A549 (cell line): ENCODE data around the gene ADGRE1. TPM values are rescaled to one million over a fixed set of nuclear protein-coding genes. Genes with fewer than 3 reads are reported as not detected.

ENCODE experiments used
- ATAC-seq, 2 experiments: fragments of 200-7000 bp in 1 of 2; fragments of >200 bp in 1 of 2; cut with Nextera tagmentation in 1 of 2; cut with Tn5 transposase in 1 of 2; 3 replicates each; pipeline versions ENCODE4 v1.8.0 to v1.9.1; 2018 to 2020; ENCODE audit warnings: mild to moderate bottlenecking in 1 of 2, moderate library complexity in 1 of 2
- CTCF ChIA-PET: fragments of 300-600 bp; sonication (Branson Sonifier 250); formaldehyde crosslinking; extraction: SDS; loops from one replicate; lab custom pipeline; 2021; ENCODE audit warnings: antibody characterized with exemption, inconsistent platforms; lab: Yijun Ruan, JAX
- POLR2A ChIA-PET: fragments of 350-600 bp; formaldehyde crosslinking; extraction: SDS; loops from one replicate; lab custom pipeline; 2021; ENCODE audit warnings: antibody characterized with exemption, inconsistent platforms; lab: Yijun Ruan, JAX
- DNase-seq, 2 experiments: peaks; one replicate each; pipeline versions ENCODE4 v3.0.0 to v3.0.0-alpha.2; 2011 to 2016; ENCODE audit warnings: low read depth in 1 of 2, low spot score in 1 of 2
- FAIRE-seq: peaks from 2 replicates; lab custom pipeline; 2011; peaks lifted over from hg19 to GRCh38; lab: Jason Lieb, UNC
- H3K27ac ChIP-seq, 2 experiments: fragments of >200 bp; sonication (Bioruptor Twin); formaldehyde crosslinking; 3 replicates each; pipeline ENCODE4 v1.5.1; 2016 to 2017
- H3K4me1 ChIP-seq: fragments of >200 bp; sonication (Bioruptor Twin); formaldehyde crosslinking; 3 replicates; pipeline ENCODE4 v1.6.1; 2016
- H3K4me2 ChIP-seq: fragments of >200 bp; sonication (Bioruptor Twin); formaldehyde crosslinking; 3 replicates; pipeline ENCODE4 v1.6.1; 2016
- H3K4me3 ChIP-seq: fragments of >200 bp; sonication (Bioruptor Twin); formaldehyde crosslinking; 3 replicates; pipeline ENCODE4 v1.5.1; 2016
- H3K9me3 ChIP-seq: fragments of >200 bp; sonication (Bioruptor Twin); formaldehyde crosslinking; 3 replicates; pipeline ENCODE4 v1.6.1; 2016
- CBX2 ChIP-seq: fragments of 200-600 bp; sonication (generic); IDR thresholded peaks from 2 replicates; pipeline ENCODE4 v1.6.1; 2016; ENCODE audit warnings: low read depth, mild to moderate bottlenecking, borderline replicate concordance
- CHD2 ChIP-seq: fragments of 150-350 bp; IDR thresholded peaks from 2 replicates; pipeline ENCODE4 v1.6.1; 2014; ENCODE audit warnings: low read length; ENCODE audit not compliant: partially characterized antibody
- E2F6 ChIP-seq: IDR thresholded peaks from 2 replicates; pipeline ENCODE4 v1.6.1; 2012; ENCODE audit warnings: low read depth, borderline replicate concordance
- EHMT2 ChIP-seq: fragments of 200-600 bp; sonication (generic); IDR thresholded peaks from 2 replicates; pipeline ENCODE4 v1.6.1; 2016; ENCODE audit warnings: antibody characterized with exemption, low read depth, mild to moderate bottlenecking, moderate library complexity
- ESRRA ChIP-seq: fragments of 150-350 bp; IDR thresholded peaks from 2 replicates; pipeline ENCODE4 v1.6.1; 2014; ENCODE audit warnings: mild to moderate bottlenecking, low read length, borderline replicate concordance
- FOSB ChIP-seq: fragments of 250-450 bp; sonication (Bioruptor Pico); IDR thresholded peaks from 2 replicates; pipeline ENCODE4 v1.5.0; 2020; ENCODE audit warnings: mild to moderate bottlenecking, moderate library complexity
- FOXS1 ChIP-seq: fragments of 250-450 bp; sonication (Bioruptor Pico); IDR thresholded peaks from 2 replicates; pipeline ENCODE4 v1.5.0; 2020; ENCODE audit warnings: mild to moderate bottlenecking, moderate library complexity
- GATA3 ChIP-seq: IDR thresholded peaks from 2 replicates; pipeline ENCODE4 v1.6.1; 2012; ENCODE audit warnings: borderline replicate concordance
- HES2 ChIP-seq: fragments of >200 bp; sonication (Bioruptor Twin); formaldehyde crosslinking; IDR thresholded peaks from 2 replicates; pipeline ENCODE4 v1.6.1; 2016
- HOXB13 ChIP-seq: fragments of 250-450 bp; sonication (Bioruptor Pico); IDR thresholded peaks from 2 replicates; pipeline ENCODE4 v1.5.0; 2020; ENCODE audit warnings: low read depth, mild to moderate bottlenecking, moderate library complexity
- HOXB5 ChIP-seq: fragments of 250-450 bp; sonication (Bioruptor Pico); IDR thresholded peaks from 2 replicates; pipeline ENCODE4 v1.5.0; 2020; ENCODE audit warnings: mild to moderate bottlenecking, moderate library complexity
- JUN ChIP-seq, 2 experiments: fragments of >200 bp; sonication (Bioruptor Twin); formaldehyde crosslinking; IDR thresholded peaks; 2 replicates in 1 of 2; 3 replicates in 1 of 2; pipeline ENCODE4 v1.6.1; 2016 to 2017
- JUNB ChIP-seq: fragments of >200 bp; sonication (Bioruptor Twin); formaldehyde crosslinking; IDR thresholded peaks from 2 replicates; pipeline ENCODE4 v1.6.1; 2016
- MAFK ChIP-seq: fragments of 450-650 bp; IDR thresholded peaks from 2 replicates; pipeline ENCODE4 v1.6.1; 2014; ENCODE audit not compliant: partially characterized antibody
- MYC ChIP-seq: IDR thresholded peaks from 2 replicates; pipeline ENCODE4 v1.6.1; 2012; ENCODE audit warnings: mild to moderate bottlenecking, inconsistent platforms, low read length, improper control_type of control experiment, borderline replicate concordance
- NFE2L2 ChIP-seq: fragments of 150-350 bp; conservative IDR thresholded peaks from 2 replicates; pipeline ENCODE4 v1.6.1; 2014; ENCODE audit warnings: low read length
- PBX3 ChIP-seq: IDR thresholded peaks from 2 replicates; pipeline ENCODE4 v1.6.1; 2012
- POLR2A ChIP-seq: IDR thresholded peaks from 2 replicates; pipeline ENCODE4 v1.6.1; 2012; ENCODE audit warnings: mild to moderate bottlenecking, low read length
- POLR2AphosphoS2 ChIP-seq: conservative IDR thresholded peaks from 2 replicates; pipeline ENCODE4 v1.6.1; 2012; ENCODE audit warnings: low read length, improper control_type of control experiment, inconsistent platforms
- RARB ChIP-seq: fragments of 250-450 bp; sonication (Bioruptor Pico); IDR thresholded peaks from 2 replicates; pipeline ENCODE4 v1.8.0; 2021; ENCODE audit warnings: mild to moderate bottlenecking, moderate library complexity
- RCOR1 ChIP-seq: fragments of 150-350 bp; IDR thresholded peaks from 2 replicates; pipeline ENCODE4 v1.6.1; 2014; ENCODE audit warnings: antibody characterized with exemption, low read length, low read depth
- RFX5 ChIP-seq: fragments of 450-650 bp; IDR thresholded peaks from 2 replicates; pipeline ENCODE4 v1.7.1; 2014; ENCODE audit warnings: antibody characterized with exemption, mild to moderate bottlenecking, moderate library complexity
- TP53 ChIP-seq: fragments of 250-450 bp; sonication (Bioruptor Pico); IDR thresholded peaks from 2 replicates; pipeline ENCODE4 v1.5.0; 2021; ENCODE audit warnings: mild to moderate bottlenecking, moderate library complexity
- USF2 ChIP-seq: fragments of 450-650 bp; IDR thresholded peaks from 2 replicates; pipeline ENCODE4 v1.6.1; 2014; ENCODE audit warnings: antibody characterized with exemption
- ZNF302 ChIP-seq: fragments of 250-450 bp; sonication (Bioruptor Pico); IDR thresholded peaks from 2 replicates; pipeline ENCODE4 v1.9.0; 2021; ENCODE audit warnings: inconsistent platforms, mild to moderate bottlenecking, moderate library complexity
- ZSCAN20 ChIP-seq: fragments of 250-450 bp; sonication (Bioruptor Pico); IDR thresholded peaks from 2 replicates; pipeline ENCODE4 v1.8.0; 2022; ENCODE audit warnings: mild to moderate bottlenecking, moderate library complexity
- WGBS: methylation state at CpG from one replicate; pipeline ENCODE4 v1.1.6; 2017; ENCODE audit errors: missing lambda C conversion rate; 5-methylcytosine and 5-hydroxymethylcytosine counted together
- polyA plus RNA-seq, 4 experiments: library from polyadenylated mRNA; depleted of rRNA in 3 of 4; stranded (reverse); fragments of >200 nt; fragmentation: RNase III in 1 of 4; extraction: RNeasy Plus Mini Kit Qiagen cat#74134 plus additional on column Dnase treatment in 1 of 4; gene quantifications; 2 replicates in 3 of 4; 3 replicates in 1 of 4; pipeline ENCODE4 v1.2.3, GENCODE V29; 2011 to 2017
- TF ChIP-seq, protein P1 (sequence below): fragments of 200-600 bp; sonication (generic); IDR thresholded peaks from 2 replicates; pipeline ENCODE4 v1.6.1; 2016; ENCODE audit warnings: antibody characterized with exemption, mild to moderate bottlenecking, moderate library complexity
- TF ChIP-seq, protein P2 (sequence below): fragments of 250-450 bp; sonication (Bioruptor Pico); IDR thresholded peaks from 2 replicates; pipeline ENCODE4 v1.5.0; 2021; ENCODE audit warnings: mild to moderate bottlenecking, moderate library complexity, borderline replicate concordance

ADGRE1 gene
- polyA plus RNA-seq, 2 of the 4 experiments (the other 2 are of a cell fraction), result 3.6 to 4.8 TPM

DNA sequence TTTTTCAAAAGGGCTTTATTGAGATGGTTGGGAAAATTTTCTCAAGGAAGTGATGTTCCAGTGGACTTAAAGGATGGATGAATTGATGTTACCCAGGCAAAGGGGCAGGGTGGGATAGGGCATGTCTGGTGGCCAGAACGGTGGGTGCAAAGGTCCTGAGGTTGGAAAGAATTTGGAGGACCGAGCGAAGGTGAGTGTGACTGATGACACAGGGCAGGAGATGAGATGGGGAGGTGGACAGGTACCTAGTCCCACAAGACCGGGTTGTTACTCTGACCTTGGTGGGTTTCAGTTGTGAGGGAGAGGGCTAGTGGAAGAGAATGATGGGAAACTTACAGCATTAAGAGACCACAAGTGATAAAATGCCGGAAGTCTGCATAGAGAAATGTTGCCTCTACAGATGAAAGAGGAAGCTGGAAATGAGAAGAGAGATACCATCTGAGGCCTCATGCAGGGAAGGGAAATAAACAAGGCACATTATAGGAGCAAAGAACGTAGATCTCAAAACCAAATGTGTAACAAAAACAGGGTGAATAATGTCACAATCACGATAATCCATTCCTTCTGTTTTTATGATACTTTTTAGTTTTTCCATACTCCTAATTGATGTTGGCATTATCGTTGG, 4.5 kb downstream of the ADGRE1 start:
- no peak for DNase-seq
- FAIRE-seq, result no peak
- H3K4me1 ChIP-seq, result no peaks in the 10 kb centered on the region
- no peak overlapping the region for H3K4me3 ChIP-seq
- ATAC-seq, result no peak
- H3K27ac ChIP-seq, result no peak overlapping the region
- TF ChIP-seq NFE2L2, result no peak
- TF ChIP-seq JUNB, result no peak
- TF ChIP-seq E2F6, result no peak
- TF ChIP-seq RARB, result no peak
- TF ChIP-seq POLR2AphosphoS2, result no peak
- no peak for TF ChIP-seq PBX3
- TF ChIP-seq MYC, result no peak
- TF ChIP-seq, protein P1, sequence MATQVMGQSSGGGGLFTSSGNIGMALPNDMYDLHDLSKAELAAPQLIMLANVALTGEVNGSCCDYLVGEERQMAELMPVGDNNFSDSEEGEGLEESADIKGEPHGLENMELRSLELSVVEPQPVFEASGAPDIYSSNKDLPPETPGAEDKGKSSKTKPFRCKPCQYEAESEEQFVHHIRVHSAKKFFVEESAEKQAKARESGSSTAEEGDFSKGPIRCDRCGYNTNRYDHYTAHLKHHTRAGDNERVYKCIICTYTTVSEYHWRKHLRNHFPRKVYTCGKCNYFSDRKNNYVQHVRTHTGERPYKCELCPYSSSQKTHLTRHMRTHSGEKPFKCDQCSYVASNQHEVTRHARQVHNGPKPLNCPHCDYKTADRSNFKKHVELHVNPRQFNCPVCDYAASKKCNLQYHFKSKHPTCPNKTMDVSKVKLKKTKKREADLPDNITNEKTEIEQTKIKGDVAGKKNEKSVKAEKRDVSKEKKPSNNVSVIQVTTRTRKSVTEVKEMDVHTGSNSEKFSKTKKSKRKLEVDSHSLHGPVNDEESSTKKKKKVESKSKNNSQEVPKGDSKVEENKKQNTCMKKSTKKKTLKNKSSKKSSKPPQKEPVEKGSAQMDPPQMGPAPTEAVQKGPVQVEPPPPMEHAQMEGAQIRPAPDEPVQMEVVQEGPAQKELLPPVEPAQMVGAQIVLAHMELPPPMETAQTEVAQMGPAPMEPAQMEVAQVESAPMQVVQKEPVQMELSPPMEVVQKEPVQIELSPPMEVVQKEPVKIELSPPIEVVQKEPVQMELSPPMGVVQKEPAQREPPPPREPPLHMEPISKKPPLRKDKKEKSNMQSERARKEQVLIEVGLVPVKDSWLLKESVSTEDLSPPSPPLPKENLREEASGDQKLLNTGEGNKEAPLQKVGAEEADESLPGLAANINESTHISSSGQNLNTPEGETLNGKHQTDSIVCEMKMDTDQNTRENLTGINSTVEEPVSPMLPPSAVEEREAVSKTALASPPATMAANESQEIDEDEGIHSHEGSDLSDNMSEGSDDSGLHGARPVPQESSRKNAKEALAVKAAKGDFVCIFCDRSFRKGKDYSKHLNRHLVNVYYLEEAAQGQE, result no peak
- TF ChIP-seq HOXB5 (CRISPR knock-in tag), result no peak
- TF ChIP-seq FOSB (CRISPR knock-in tag), result no peak
- TF ChIP-seq EHMT2, result no peak
- TF ChIP-seq TP53 (CRISPR knock-in tag), result no peak
- TF ChIP-seq FOXS1 (CRISPR knock-in tag), result no peak
- no peak for TF ChIP-seq ZNF302 (CRISPR knock-in tag)
- no peak for TF ChIP-seq RFX5
- TF ChIP-seq USF2, result no peak
- CTCF ChIA-PET, result interaction anchor here (1.9 kb wide), 1 partner anchor 27 kb away, joined by 10 read pairs; no protein-coding TSS in a partner anchor
- POLR2A ChIA-PET, result no interaction called here
- peaks cover 18% of the 10 kb centered on the region; the same call in 2 of the 3 replicates for H3K9me3 ChIP-seq
- WGBS, result 50% methylated on average over 8 of the region's 8 CpGs
- no peak overlapping the region for H3K4me2 ChIP-seq

- Histone ChIP-seq H3K27ac (no peak overlapping the region), H3K4me3 (no peak overlapping the region), H3K4me2 (no peak overlapping the region), H3K9me3 (peaks cover 12% of the 10 kb centered on the region; the same call in 2 of the 3 replicates), H3K4me1 (no peaks in the 10 kb centered on the region)
- DNase-seq, result no peak
- 0% methylated on average over 1 of the region's 1 CpG for WGBS
- CTCF ChIA-PET, result interaction anchor here (0.5 kb wide), 1 partner anchor 546 kb away, joined by 4 read pairs; no protein-coding TSS in a partner anchor
- TF ChIP-seq CHD2 (no peak), POLR2A (no peak), FOSB (CRISPR knock-in tag) (no peak), ZSCAN20 (CRISPR knock-in tag) (no peak), RCOR1 (no peak), JUN (IDR thresholded peaks at IDR 0.05) (no peak), CBX2 (no peak), TP53 (CRISPR knock-in tag) (no peak), GATA3 (no peak), HOXB13 (CRISPR knock-in tag) (no peak), E2F6 (no peak), ESRRA (no peak), JUNB (no peak), POLR2AphosphoS2 (no peak), HES2 (no peak), MAFK (no peak)
- TF ChIP-seq, protein P2, sequence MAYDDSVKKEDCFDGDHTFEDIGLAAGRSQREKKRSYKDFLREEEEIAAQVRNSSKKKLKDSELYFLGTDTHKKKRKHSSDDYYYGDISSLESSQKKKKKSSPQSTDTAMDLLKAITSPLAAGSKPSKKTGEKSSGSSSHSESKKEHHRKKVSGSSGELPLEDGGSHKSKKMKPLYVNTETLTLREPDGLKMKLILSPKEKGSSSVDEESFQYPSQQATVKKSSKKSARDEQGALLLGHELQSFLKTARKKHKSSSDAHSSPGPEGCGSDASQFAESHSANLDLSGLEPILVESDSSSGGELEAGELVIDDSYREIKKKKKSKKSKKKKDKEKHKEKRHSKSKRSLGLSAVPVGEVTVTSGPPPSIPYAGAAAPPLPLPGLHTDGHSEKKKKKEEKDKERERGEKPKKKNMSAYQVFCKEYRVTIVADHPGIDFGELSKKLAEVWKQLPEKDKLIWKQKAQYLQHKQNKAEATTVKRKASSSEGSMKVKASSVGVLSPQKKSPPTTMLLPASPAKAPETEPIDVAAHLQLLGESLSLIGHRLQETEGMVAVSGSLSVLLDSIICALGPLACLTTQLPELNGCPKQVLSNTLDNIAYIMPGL (CRISPR knock-in tag), result no peak
- FAIRE-seq, result no peak
- POLR2A ChIA-PET, result no interaction called here
- no peak for ATAC-seq
Observed at GRCh38 chr19:6894313-6894712, 6.9 kb downstream of the ADGRE1 start.
